Activated CD8-positive, alpha-beta T cell treated with anti-CD3 and anti-CD28 coated beads, Interleukin-2, amount 10 ng/mL, durations not matched to agents 7 days and 5 days (primary cell): ENCODE data around the gene TMEM126A. TPM values are rescaled to one million over a fixed set of nuclear protein-coding genes. Genes with fewer than 3 reads are reported as not detected.
"Not testable (repeated sequence)": the region's sequence is repeated elsewhere in the genome, so short reads cannot be mapped to it uniquely, and the experiment has no call there.

Source experiments
- ATAC-seq: fragments of 150-1000 bp; cut with Tn5 transposase; one replicate; pipeline ENCODE4 v1.10.0; 2021; ENCODE audit warnings: moderate library complexity
- CTCF ChIA-PET: fragments of 350-600 bp; sonication (Branson Sonifier 250); formaldehyde crosslinking; loops from one replicate; lab custom pipeline; 2021; ENCODE audit warnings: antibody characterized with exemption; lab: Charles Lee
- POLR2A ChIA-PET: fragments of 350-600 bp; sonication (Branson Sonifier 250); formaldehyde crosslinking; loops from one replicate; lab custom pipeline; 2021; ENCODE audit warnings: antibody characterized with exemption; lab: Charles Lee
- DNase-seq: peaks from one replicate; pipeline ENCODE4 v3.0.0-alpha.2; 2020
- H3K27ac Mint-ChIP-seq: one replicate; pipeline ENCODE4 v1.8.0; 2021; ENCODE audit warnings: mild to moderate bottlenecking, mixed read lengths
- H3K27me3 Mint-ChIP-seq: one replicate; pipeline ENCODE4 v1.8.0; 2021; ENCODE audit warnings: low read depth, mixed read lengths
- H3K36me3 Mint-ChIP-seq: one replicate; pipeline ENCODE4 v1.8.0; 2021; ENCODE audit warnings: low read depth, mixed read lengths
- H3K4me1 Mint-ChIP-seq: one replicate; pipeline ENCODE4 v1.8.0; 2021; ENCODE audit warnings: low read depth, mixed read lengths
- H3K4me3 Mint-ChIP-seq: one replicate; pipeline ENCODE4 v1.8.0; 2021; ENCODE audit warnings: mild to moderate bottlenecking, mixed read lengths
- H3K9me3 Mint-ChIP-seq: one replicate; pipeline ENCODE4 v1.8.0; 2022; ENCODE audit warnings: mixed read lengths; ENCODE audit not compliant: insufficient read depth
- total RNA-seq, 2 experiments: library from RNA; stranded (reverse); gene quantifications; one replicate each; pipeline ENCODE4 v1.2.3, GENCODE V29; 2021

The TMEM126A gene
- total RNA-seq, 2 experiments from 2014 or later, result 33.7 to 39.8 TPM

DNA sequence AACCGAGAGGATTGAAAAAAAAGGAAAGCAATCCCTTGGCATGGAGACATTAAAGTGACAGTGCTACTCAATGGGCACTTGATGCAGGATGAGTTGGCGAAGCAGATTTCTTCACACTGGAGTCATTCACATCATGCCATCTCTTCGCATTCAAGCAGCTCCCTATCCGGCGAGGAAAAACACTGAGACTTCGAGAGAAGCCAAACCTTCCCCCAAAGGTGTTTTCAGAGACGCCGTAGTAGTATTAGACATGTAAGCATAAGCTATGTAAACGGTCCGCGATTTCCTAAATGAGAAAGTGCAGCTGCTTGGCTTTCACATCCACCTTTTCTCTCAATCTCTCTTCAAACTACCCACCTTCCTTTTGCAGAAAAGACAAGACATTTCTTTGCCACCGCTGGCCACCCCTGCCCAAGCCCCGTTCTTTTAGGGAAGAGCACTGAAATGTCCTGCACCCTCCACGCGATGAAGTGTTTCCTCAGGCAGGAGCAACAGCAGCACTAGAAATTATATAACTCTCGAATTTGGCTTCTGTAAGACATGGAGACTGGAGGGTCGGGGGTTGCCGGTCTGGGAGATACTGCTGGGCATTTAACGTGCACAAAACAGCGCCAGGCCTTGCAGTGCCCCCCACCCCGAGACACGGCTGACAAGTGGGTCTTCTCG is 20.3 kb upstream of the TMEM126A start, which contains the start of gene DLG2:
Gene DLG2 (minus strand): TSS at position 13 of the 666 bp plus-strand sequence.
- Mint-ChIP-seq H3K27ac (peak within 1 kb of the TSS; percentile 91), H3K9me3 (no peaks in the 10 kb centered on the region), H3K36me3 (peaks cover 15% of the 10 kb centered on the region), H3K27me3 (peaks cover 4% of the 10 kb centered on the region), H3K4me1 (peaks cover 40% of the 10 kb centered on the region), H3K4me3 (peak within 1 kb of the TSS; percentile 99)
- CTCF ChIA-PET, result interaction anchor here (0.9 to 5.1 kb wide), 4 partner anchors 20 to 199 kb away, joined by 3 to 31 read pairs (median 4); partner anchors contain the start of gene TMEM126A
- ATAC-seq (peak; percentile 1), DNase-seq (peak; percentile 25)
- POLR2A ChIA-PET, result interaction anchor here (0.6 to 3.9 kb wide), 8 partner anchors 10 to 556 kb away, joined by 3 to 34 read pairs (median 6); partner anchors contain the start of genes CCDC83, CREBZF and TMEM126A

- peak; percentile 99 for ATAC-seq
- Mint-ChIP-seq H3K9me3 (no peaks in the 10 kb centered on the region), H3K27me3 (peaks cover 4% of the 10 kb centered on the region), H3K27ac (peak within 1 kb of the TSS; percentile 91), H3K4me1 (peaks cover 40% of the 10 kb centered on the region), H3K4me3 (peak within 1 kb of the TSS; percentile 99), H3K36me3 (peaks cover 19% of the 10 kb centered on the region)
- CTCF ChIA-PET, result interaction anchor here (0.7 to 5.1 kb wide), 6 partner anchors 9 to 198 kb away, joined by 3 to 31 read pairs (median 4); partner anchors contain the start of gene TMEM126A
- peak; percentile 99 for DNase-seq
- POLR2A ChIA-PET, result interaction anchor here (0.6 to 3.9 kb wide), 13 partner anchors 9 to 617 kb away, joined by 3 to 34 read pairs (median 5); partner anchors contain the start of genes CCDC83, CREBZF and TMEM126A
Measured at GRCh38 chr11:85627998-85628770, 19.6 kb upstream of the TMEM126A start, which contains the start of gene TMEM126B. TMEM126B (plus strand) TSS chr11:85628593; CDS start chr11:85628608, 15 bp downstream.

DNA sequence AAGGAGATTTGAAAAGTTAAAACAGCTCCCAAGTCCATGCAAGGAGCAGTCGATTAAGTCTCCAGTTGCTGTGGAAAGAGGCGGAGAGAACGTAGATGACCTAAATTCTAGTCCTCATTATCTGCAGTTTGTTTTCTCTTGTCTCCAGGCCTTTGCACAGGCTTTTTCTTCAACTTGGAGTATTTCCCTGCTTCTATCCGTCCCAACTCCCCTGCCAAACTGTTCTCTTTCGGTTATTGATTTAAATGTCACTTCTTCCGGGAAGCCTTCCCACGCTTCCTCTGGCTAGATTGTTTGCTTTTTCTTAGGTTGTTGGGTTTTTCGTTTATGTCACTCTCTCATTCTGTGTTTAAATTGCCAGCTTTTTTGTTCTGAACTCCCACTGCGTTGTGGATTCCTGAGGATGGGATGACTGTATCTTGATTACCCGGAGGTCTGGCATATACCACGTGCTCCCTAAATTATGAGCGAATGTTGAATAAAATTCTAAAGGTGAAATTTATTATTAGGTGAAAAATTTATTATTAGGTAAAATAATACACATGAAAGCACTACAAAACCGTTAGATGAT is 18.9 kb upstream of the TMEM126A start:
- no peak for DNase-seq

GRCh38 chr11:85634747-85635146 is 13.0 kb upstream of the TMEM126A start:
- peaks cover 17% of the 10 kb centered on the region for H3K4me1 Mint-ChIP-seq
- no peaks in the 10 kb centered on the region for H3K27me3 Mint-ChIP-seq
- H3K36me3 Mint-ChIP-seq, result peaks cover 44% of the 10 kb centered on the region
- ChIA-PET CTCF (interaction anchor here (1.6 kb wide), 1 partner anchor 13 kb away, joined by 4 read pairs; the partner anchor contains the start of gene TMEM126A), POLR2A (interaction anchor here (1.4 kb wide), 1 partner anchor 13 kb away, joined by 6 read pairs; the partner anchor contains the start of gene TMEM126A)
- H3K27ac Mint-ChIP-seq, result no peak overlapping the region
- no peak overlapping the region for H3K4me3 Mint-ChIP-seq
- no peaks in the 10 kb centered on the region for H3K9me3 Mint-ChIP-seq
- DNase-seq (no peak), ATAC-seq (no peak)

More for the DNA sequence above, 18.9 kb upstream of the TMEM126A start:
- H3K36me3 Mint-ChIP-seq, result peaks cover 23% of the 10 kb centered on the region
- peak; percentile 18 for ATAC-seq
- H3K27ac Mint-ChIP-seq, result peak overlapping the region; percentile 91
- peak overlapping the region; percentile 99 for H3K4me3 Mint-ChIP-seq
- H3K9me3 Mint-ChIP-seq, result no peaks in the 10 kb centered on the region
- CTCF ChIA-PET, result interaction anchor here (0.7 to 5.1 kb wide), 5 partner anchors 9 to 197 kb away, joined by 3 to 31 read pairs (median 3); partner anchors contain the start of gene TMEM126A
- POLR2A ChIA-PET, result interaction anchor here (0.6 to 3.9 kb wide), 10 partner anchors 9 to 616 kb away, joined by 3 to 34 read pairs (median 5); partner anchors contain the start of genes CREBZF and TMEM126A
- peaks cover 4% of the 10 kb centered on the region for H3K27me3 Mint-ChIP-seq
- H3K4me1 Mint-ChIP-seq, result peaks cover 43% of the 10 kb centered on the region

- no peak for DNase-seq
- peaks cover 10% of the 10 kb centered on the region for H3K36me3 Mint-ChIP-seq
- POLR2A ChIA-PET, result no interaction called here
- no peak for ATAC-seq
- H3K27me3 Mint-ChIP-seq, result peaks cover 31% of the 10 kb centered on the region
- no peak overlapping the region for H3K27ac Mint-ChIP-seq
- H3K4me3 Mint-ChIP-seq, result no peak overlapping the region
- no peaks in the 10 kb centered on the region for H3K9me3 Mint-ChIP-seq
- peaks cover 2% of the 10 kb centered on the region for H3K4me1 Mint-ChIP-seq
- CTCF ChIA-PET, result no interaction called here
Measured at GRCh38 chr11:85643191-85643614, 4.6 kb upstream of the TMEM126A start.

DNA sequence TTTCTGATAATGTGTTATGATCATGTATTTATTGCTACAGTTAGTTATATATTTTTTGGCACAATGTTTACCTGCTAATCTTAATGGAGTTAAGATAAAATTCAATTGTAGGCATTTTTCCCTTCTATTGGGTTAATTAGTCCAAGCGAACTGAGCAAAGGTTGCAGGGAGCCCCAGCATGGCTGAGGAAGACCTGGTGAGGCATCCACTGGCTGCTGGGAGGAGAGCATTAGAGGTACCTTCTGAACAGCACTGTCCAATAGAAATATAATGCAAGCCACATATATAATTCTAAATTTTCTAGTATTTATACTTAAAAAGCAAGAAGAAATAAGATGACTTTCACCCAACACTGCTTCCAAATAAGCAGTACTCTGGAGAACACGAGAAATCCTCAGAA is 689 bp upstream of the TMEM126A start:
- Mint-ChIP-seq H3K27ac (peak overlapping the region; percentile 95), H3K27me3 (peaks cover 24% of the 10 kb centered on the region), H3K4me1 (peaks cover 31% of the 10 kb centered on the region), H3K4me3 (peak overlapping the region; percentile 88), H3K9me3 (no peaks in the 10 kb centered on the region), H3K36me3 (peaks cover 15% of the 10 kb centered on the region)
- POLR2A ChIA-PET, result interaction anchor here (0.5 to 3.3 kb wide), 17 partner anchors 9 to 208 kb away, joined by 3 to 41 read pairs (median 6); partner anchors contain the start of genes CCDC83, CREBZF, DLG2 and SYTL2
- CTCF ChIA-PET, result interaction anchor here (1.2 to 5.6 kb wide), 7 partner anchors 9 to 208 kb away, joined by 3 to 31 read pairs (median 9); partner anchors contain the start of genes CCDC83, CREBZF, DLG2 and TMEM126B
- no peak for ATAC-seq
- DNase-seq, result no peak

DNA sequence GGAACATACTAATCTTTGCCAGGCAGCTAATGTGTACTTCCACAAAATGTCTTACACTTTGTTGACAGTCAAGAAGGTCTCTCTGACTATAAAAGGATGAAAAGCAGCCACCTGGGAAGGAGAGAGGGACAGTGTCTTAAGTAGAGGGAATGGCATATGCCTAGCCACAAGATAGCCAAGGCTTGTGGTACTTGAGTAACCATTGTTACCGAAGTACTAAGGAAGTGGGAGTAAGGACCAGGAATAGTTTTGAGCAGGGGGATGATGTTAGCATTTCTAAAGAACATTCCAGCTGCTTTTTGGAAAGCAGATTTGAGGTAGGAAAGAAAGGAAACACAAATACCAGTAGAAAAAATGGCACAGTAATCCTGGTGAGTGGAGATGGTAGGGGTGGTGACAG is 3.4 kb downstream of the TMEM126A start:
- no peak overlapping the region for H3K27ac Mint-ChIP-seq
- no peaks in the 10 kb centered on the region for H3K27me3 Mint-ChIP-seq
- POLR2A ChIA-PET, result interaction anchor here (0.7 to 2.7 kb wide), 2 partner anchors 12 to 92 kb away, joined by 3 to 12 read pairs; no protein-coding TSS in a partner anchor
- H3K36me3 Mint-ChIP-seq, result peaks cover 30% of the 10 kb centered on the region
- CTCF ChIA-PET, result interaction anchor here (2.2 kb wide), 1 partner anchor 12 kb away, joined by 8 read pairs; no protein-coding TSS in a partner anchor
- DNase-seq, result no peak
- no peak for ATAC-seq
- peaks cover 50% of the 10 kb centered on the region for H3K4me1 Mint-ChIP-seq
- no peak overlapping the region for H3K4me3 Mint-ChIP-seq
- H3K9me3 Mint-ChIP-seq, result no peaks in the 10 kb centered on the region

GRCh38 chr11:85652786-85653447 is 5.2 kb downstream of the TMEM126A start:
- Mint-ChIP-seq H3K9me3 (no peaks in the 10 kb centered on the region), H3K27ac (peak overlapping the region; percentile 44), H3K4me1 (peaks cover 55% of the 10 kb centered on the region), H3K4me3 (no peak overlapping the region), H3K36me3 (peaks cover 39% of the 10 kb centered on the region), H3K27me3 (no peaks in the 10 kb centered on the region)
- DNase-seq (no peak), ATAC-seq (no peak)
- POLR2A ChIA-PET, result interaction anchor here (1.4 to 2.7 kb wide), 2 partner anchors 11 to 40 kb away, joined by 3 to 26 read pairs; partner anchors contain the start of gene CREBZF
- CTCF ChIA-PET, result no interaction called here

GRCh38 chr11:85654343-85654742 is 6.6 kb downstream of the TMEM126A start:
- H3K27me3 Mint-ChIP-seq, DNase-seq, CTCF ChIA-PET, H3K4me3 Mint-ChIP-seq, H3K27ac Mint-ChIP-seq, H3K9me3 Mint-ChIP-seq, ATAC-seq: not testable (repeated sequence)
- Mint-ChIP-seq H3K4me1 (peaks cover 54% of the 10 kb centered on the region), H3K36me3 (peaks cover 46% of the 10 kb centered on the region)
- POLR2A ChIA-PET, result interaction anchor here (1.3 to 2.7 kb wide), 3 partner anchors 10 to 39 kb away, joined by 3 to 26 read pairs (median 5); partner anchors contain the start of genes CREBZF and TMEM126B

DNA sequence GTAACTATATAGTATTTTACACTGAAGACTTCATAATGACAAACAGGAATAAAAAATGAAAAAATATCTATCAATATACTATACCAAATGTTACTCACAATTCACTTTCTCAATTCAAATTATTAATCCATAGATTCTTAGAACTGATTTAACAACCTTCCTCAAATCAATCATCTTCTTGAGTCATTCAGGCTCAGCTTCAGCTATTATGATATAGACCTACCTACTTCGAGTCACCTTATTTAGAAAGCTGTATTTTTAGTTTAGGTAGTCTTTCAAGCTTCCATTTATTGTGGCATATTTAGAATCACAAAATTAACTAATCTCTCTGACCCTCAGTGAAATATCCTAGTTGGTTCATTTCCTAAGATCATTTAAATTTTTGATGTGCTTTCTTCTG is 9.0 kb downstream of the TMEM126A start:
- Mint-ChIP-seq H3K27ac (no peak overlapping the region), H3K4me1 (peaks cover 58% of the 10 kb centered on the region), H3K9me3 (no peaks in the 10 kb centered on the region), H3K27me3 (no peaks in the 10 kb centered on the region), H3K36me3 (peaks cover 60% of the 10 kb centered on the region), H3K4me3 (no peak overlapping the region)
- DNase-seq (no peak), ATAC-seq (no peak)
- CTCF ChIA-PET, result interaction anchor here (0.5 to 1.2 kb wide), 2 partner anchors 8 to 198 kb away, joined by 3 read pairs; partner anchors contain the start of gene CCDC83
- POLR2A ChIA-PET, result interaction anchor here (0.8 to 1.4 kb wide), 2 partner anchors 9 to 34 kb away, joined by 3 to 6 read pairs; partner anchors contain the start of gene TMEM126A
